ENCODE data around the gene NAXE.
"Not testable (repeated sequence)": the region's sequence is repeated elsewhere in the genome, so short reads cannot be mapped to it uniquely, and the experiment has no call there.

The NAXE gene

GRCh38 chr1:156552518-156552917 is 39.1 kb upstream of the NAXE start:
- DNase-seq (ENCODE audit: extremely low spot score) = no peak
- CTCF ChIA-PET = interaction anchor here (0.7 kb wide), 1 partner anchor 137 kb away, joined by 6 read pairs; no protein-coding TSS in a partner anchor
- no peak for TF ChIP-seq FOXA1 (IDR thresholded peaks at IDR 0.05)
- POLR2A ChIA-PET = no interaction called here

DNA sequence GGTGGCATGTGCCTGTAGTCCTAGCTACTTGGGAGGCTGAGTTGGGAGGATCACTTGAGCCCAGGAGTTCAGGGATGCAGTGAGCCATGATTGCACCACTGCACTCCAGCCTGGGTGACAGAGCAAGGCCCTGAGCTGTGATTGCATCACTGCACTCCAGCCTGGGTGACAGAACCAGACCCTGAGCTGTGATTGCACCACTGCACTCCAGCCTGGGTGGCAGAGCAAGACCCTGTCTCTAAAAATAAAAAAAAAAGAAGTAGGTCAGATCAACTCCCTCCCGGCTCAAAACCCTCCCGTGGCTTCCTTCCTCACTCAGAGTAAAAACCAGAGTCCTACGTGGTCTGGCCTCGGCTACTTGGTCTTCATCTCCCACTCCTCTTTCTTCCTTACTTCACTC is 38.6 kb upstream of the NAXE start:
- POLR2A ChIA-PET; DNase-seq (ENCODE audit: extremely low spot score): not testable (repeated sequence)
- CTCF ChIA-PET = interaction anchor here (0.7 kb wide), 1 partner anchor 136 kb away, joined by 6 read pairs; no protein-coding TSS in a partner anchor

GRCh38 chr1:156553860-156554485 is 37.6 kb upstream of the NAXE start:
- TF ChIP-seq FOXM1 (IDR thresholded peaks at IDR 0.05; ENCODE audit: borderline replicate concordance) (no peak), HDGF (IDR thresholded peaks at IDR 0.05; ENCODE audit: borderline replicate concordance) (no peak), ZNF384 (IDR thresholded peaks at IDR 0.05) (no peak), SP1 (IDR thresholded peaks at IDR 0.05) (no peak), L3MBTL2 (conservative IDR thresholded peaks at IDR 0.05) (no peak), ELF4 (IDR thresholded peaks at IDR 0.05) (no peak), CTBP1 (IDR thresholded peaks at IDR 0.05; ENCODE audit: borderline replicate concordance) (no peak), NFRKB (IDR thresholded peaks at IDR 0.05) (no peak), SUZ12 (IDR thresholded peaks at IDR 0.05) (no peak), BHLHE40 (IDR thresholded peaks at IDR 0.05; ENCODE audit: borderline replicate concordance) (no peak)
- TF ChIP-seq, protein P1, sequence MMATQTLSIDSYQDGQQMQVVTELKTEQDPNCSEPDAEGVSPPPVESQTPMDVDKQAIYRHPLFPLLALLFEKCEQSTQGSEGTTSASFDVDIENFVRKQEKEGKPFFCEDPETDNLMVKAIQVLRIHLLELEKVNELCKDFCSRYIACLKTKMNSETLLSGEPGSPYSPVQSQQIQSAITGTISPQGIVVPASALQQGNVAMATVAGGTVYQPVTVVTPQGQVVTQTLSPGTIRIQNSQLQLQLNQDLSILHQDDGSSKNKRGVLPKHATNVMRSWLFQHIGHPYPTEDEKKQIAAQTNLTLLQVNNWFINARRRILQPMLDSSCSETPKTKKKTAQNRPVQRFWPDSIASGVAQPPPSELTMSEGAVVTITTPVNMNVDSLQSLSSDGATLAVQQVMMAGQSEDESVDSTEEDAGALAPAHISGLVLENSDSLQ (IDR thresholded peaks at IDR 0.05) = no peak
- DNase-seq (ENCODE audit: extremely low spot score) = no peak
- ChIA-PET CTCF (interaction anchor here (0.7 kb wide), 1 partner anchor 97 kb away, joined by 6 read pairs; no protein-coding TSS in a partner anchor), POLR2A (interaction anchor here (1.2 kb wide), 1 partner anchor 53 kb away, joined by 3 read pairs; no protein-coding TSS in a partner anchor)

DNA sequence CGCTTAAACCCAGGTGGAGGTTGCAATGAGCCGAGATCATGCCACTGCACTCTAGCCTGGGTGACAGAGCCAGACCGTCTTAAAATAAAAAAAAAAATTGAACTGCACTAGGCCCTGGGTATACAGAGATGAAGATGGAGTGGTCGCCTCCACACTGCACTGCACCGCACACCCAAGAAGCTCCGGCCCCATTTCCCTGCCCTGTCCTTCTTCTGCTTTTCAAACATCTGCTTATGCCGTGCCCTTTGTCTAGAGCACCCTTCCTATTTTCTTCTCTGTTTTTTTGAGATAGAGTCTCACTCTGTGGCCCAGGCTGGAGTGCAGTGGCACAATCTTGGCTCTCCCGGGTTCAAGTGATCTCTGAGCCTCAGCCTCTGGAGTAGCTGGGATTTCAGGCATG is 36.6 kb upstream of the NAXE start:
- ChIA-PET POLR2A (interaction anchor here (0.8 to 1.2 kb wide), 2 partner anchors 54 to 98 kb away, joined by 3 read pairs; no protein-coding TSS in a partner anchor), CTCF (interaction anchor here (0.7 kb wide), 1 partner anchor 74 kb away, joined by 3 read pairs; no protein-coding TSS in a partner anchor)
- DNase-seq (ENCODE audit: extremely low spot score) = no peak
- TF ChIP-seq SUZ12 (IDR thresholded peaks at IDR 0.05) (no peak), LEF1 (IDR thresholded peaks at IDR 0.05; ENCODE audit: borderline replicate concordance) (no peak)
- TF ChIP-seq, protein P1 (IDR thresholded peaks at IDR 0.05) = no peak

DNA sequence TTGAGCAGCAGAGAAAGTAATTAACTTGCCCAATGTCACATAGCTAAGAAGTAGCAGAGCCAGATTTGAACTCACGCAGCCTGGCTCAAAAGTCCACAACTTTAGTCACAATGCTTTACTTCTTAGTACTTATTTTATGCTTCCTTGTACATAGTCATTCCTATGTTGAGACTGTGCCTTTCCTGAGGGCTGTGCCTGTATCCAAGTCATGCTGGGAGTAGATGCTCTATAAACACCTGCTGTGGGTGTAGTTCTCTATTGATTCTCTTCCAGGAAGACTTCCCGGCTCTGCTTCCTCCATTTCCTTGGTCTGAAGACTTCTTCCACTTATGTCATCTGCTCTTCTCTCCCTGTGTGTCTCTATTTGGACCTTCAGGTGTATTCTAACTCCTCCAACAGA is 35.9 kb upstream of the NAXE start:
- CTCF ChIA-PET = no interaction called here
- TF ChIP-seq, protein P1 (IDR thresholded peaks at IDR 0.05) = no peak
- TF ChIP-seq HDGF (IDR thresholded peaks at IDR 0.05; ENCODE audit: borderline replicate concordance) (no peak), TARDBP (IDR thresholded peaks at IDR 0.05) (no peak), NFRKB (IDR thresholded peaks at IDR 0.05) (no peak), ARNT (IDR thresholded peaks at IDR 0.05) (no peak), CTBP1 (IDR thresholded peaks at IDR 0.05; ENCODE audit: borderline replicate concordance) (no peak), ELF4 (IDR thresholded peaks at IDR 0.05) (no peak), LEF1 (IDR thresholded peaks at IDR 0.05; ENCODE audit: borderline replicate concordance) (no peak), SUZ12 (IDR thresholded peaks at IDR 0.05) (no peak), SP1 (IDR thresholded peaks at IDR 0.05) (no peak), FOXM1 (IDR thresholded peaks at IDR 0.05; ENCODE audit: borderline replicate concordance) (no peak), BHLHE40 (IDR thresholded peaks at IDR 0.05; ENCODE audit: borderline replicate concordance) (no peak), FOXK2 (IDR thresholded peaks at IDR 0.05) (no peak)
- DNase-seq (ENCODE audit: extremely low spot score) = no peak
- POLR2A ChIA-PET = interaction anchor here (0.8 kb wide), 1 partner anchor 99 kb away, joined by 3 read pairs; no protein-coding TSS in a partner anchor

DNA sequence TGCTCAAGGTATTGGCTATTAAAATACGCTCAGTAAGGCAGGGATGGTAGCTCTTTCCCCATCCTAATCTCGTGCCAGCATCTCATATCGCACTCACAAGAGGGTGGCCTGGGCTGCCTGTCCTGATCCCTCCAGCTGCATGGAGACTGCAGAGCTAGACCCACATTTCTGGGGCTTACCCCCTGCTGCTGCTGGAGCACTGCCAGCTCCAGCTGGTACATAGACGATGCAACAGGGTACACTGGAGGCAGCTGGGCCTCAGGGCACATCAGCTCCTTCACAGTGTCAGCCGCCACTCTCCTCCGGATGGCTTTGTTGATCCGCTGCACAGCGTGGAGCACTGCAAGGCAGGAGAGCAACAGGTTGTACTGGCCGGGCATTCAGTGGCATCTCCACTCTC is 35.2 kb upstream of the NAXE start:
- no peak for DNase-seq (ENCODE audit: extremely low spot score)
- ChIA-PET CTCF (no interaction called here), POLR2A (no interaction called here)
- TF ChIP-seq ZNF384 (IDR thresholded peaks at IDR 0.05) (no peak), TARDBP (IDR thresholded peaks at IDR 0.05) (no peak)

- POLR2A ChIA-PET = interaction anchor here (1.2 kb wide), 1 partner anchor 12 kb away, joined by 5 read pairs; no protein-coding TSS in a partner anchor
Observed at GRCh38 chr1:156559086-156559796, 32.3 kb upstream of the NAXE start.

More at GRCh38 chr1:156559086-156559796, 32.3 kb upstream of the NAXE start:
- TF ChIP-seq TARDBP (IDR thresholded peaks at IDR 0.05) = no peak
- CTCF ChIA-PET = no interaction called here
- DNase-seq (ENCODE audit: extremely low spot score) = no peak

Measured in HEK293T (cell line).